Gastrocnemius medialis (tissue), 4 donors: ENCODE measurements around the gene DYNLRB2. TPM values are rescaled to one million over a fixed set of nuclear protein-coding genes. Genes with fewer than 3 reads are reported as not detected.

Experiments
- ATAC-seq, 2 donors: fragments of 150-250 bp; one replicate each; pipeline ENCODE4 v1.9.1; 2016
- DNase-seq, 2 donors: peaks; one replicate each; pipeline ENCODE4 v3.0.0-alpha.2; 2019
- H3K27ac ChIP-seq, 4 donors: fragments of 200-600 bp; sonication (generic); 1 replicate in 1 of 4; 2 replicates in 3 of 4; pipeline ENCODE4 v1.5.1; 2016 to 2018; ENCODE audit warnings: mild to moderate bottlenecking in 2 of 4, moderate library complexity in 1 of 4
- H3K27me3 ChIP-seq, 3 donors: fragments of 200-600 bp; sonication (generic) in 2 of 3; 1 replicate in 1 of 3; 2 replicates in 2 of 3; pipeline versions ENCODE4 v1.5.1 to v1.6.0; 2016 to 2019; ENCODE audit warnings: mild to moderate bottlenecking in 1 of 3, moderate library complexity in 1 of 3
- H3K36me3 ChIP-seq, 2 donors: fragments of 200-600 bp; sonication (generic) in 1 of 2; one replicate each; pipeline ENCODE4 v1.5.1; 2017 to 2018
- H3K4me1 ChIP-seq, 2 donors: fragments of 200-600 bp; sonication (generic) in 1 of 2; one replicate each; pipeline ENCODE4 v1.5.1; 2016 to 2017; ENCODE audit warnings: mild to moderate bottlenecking in 2 of 2
- H3K4me3 ChIP-seq, 4 donors: fragments of 200-600 bp; sonication (generic) in 3 of 4; 1 replicate in 1 of 4; 2 replicates in 3 of 4; pipeline ENCODE4 v1.5.1; 2016 to 2019; ENCODE audit warnings: mild to moderate bottlenecking in 2 of 4
- H3K9me3 ChIP-seq, 3 donors: fragments of 200-600 bp; sonication (generic) in 2 of 3; 1 replicate in 1 of 3; 2 replicates in 2 of 3; pipeline ENCODE4 v1.5.1; 2016 to 2019
- POLR2A ChIP-seq, 2 donors: fragments of 450-650 bp; IDR thresholded peaks; one replicate each; pipeline ENCODE4 v1.6.1; 2017; ENCODE audit warnings: antibody characterized with exemption in 2 of 2, mild to moderate bottlenecking in 2 of 2, moderate library complexity in 2 of 2
- in situ Hi-C, 4 donors: fragments of 200-750 bp; cut with MboI; loops; one replicate each; pipeline versions ENCODE4 v1.15.0 to v1.8.0; 2017; ENCODE audit warnings: low sequenced_read_pairs in 4 of 4
- intact Hi-C: fragments of 100-400 bp; cut with DNase I; formaldehyde crosslinking; loops from one replicate; pipeline ENCODE4 v1.15.1; 2023; ENCODE audit warnings: low total_unique reads
- total RNA-seq, 4 donors: library from RNA; depleted of rRNA; stranded (reverse); fragments of >200 nt; gene quantifications; one replicate each; pipeline versions ENCODE4 v1.1.0 to v1.2.3, GENCODE V29; 2016
- TF ChIP-seq, protein P1 (sequence below), 5 experiments: fragments of 450-650 bp in 3 of 5; fragments of 200-600 bp in 2 of 5; sonication (generic) in 2 of 5; IDR thresholded peaks in 4 of 5; conservative IDR thresholded peaks in 1 of 5; 1 replicate in 4 of 5; 2 replicates in 1 of 5; pipeline ENCODE4 v1.5.1; 2016 to 2019; ENCODE audit warnings: antibody characterized with exemption in 5 of 5, mild to moderate bottlenecking in 3 of 5, moderate library complexity in 3 of 5

Gene DYNLRB2
- total RNA-seq, 4 donors from 2014 or later, result not detected

DNA sequence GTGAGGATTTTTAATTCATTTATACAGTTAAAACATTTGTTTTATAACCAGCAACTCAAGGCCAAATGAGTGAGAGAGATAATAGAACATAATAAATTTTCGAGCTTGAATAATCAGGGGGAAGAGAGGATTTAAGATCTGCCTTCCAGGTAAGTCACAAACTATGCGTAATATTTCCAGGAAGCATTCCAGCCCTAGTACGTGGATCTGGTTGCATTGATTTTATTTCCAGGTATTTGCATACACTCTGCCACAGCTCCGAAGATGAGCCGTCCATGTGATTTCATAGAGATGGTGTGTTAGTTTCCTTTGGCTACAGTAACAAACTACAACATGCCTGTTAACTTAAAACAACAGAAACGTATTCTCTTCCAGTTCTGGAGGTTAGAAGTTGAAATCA, 3.5 kb downstream of the DYNLRB2 start:
- intact Hi-C loops (loop anchor here (10.0 kb wide), 1 partner anchor 260 kb away; the partner anchor contains the start of gene CDYL2), in situ Hi-C loops (no loop called here)
- TF ChIP-seq, protein P1, sequence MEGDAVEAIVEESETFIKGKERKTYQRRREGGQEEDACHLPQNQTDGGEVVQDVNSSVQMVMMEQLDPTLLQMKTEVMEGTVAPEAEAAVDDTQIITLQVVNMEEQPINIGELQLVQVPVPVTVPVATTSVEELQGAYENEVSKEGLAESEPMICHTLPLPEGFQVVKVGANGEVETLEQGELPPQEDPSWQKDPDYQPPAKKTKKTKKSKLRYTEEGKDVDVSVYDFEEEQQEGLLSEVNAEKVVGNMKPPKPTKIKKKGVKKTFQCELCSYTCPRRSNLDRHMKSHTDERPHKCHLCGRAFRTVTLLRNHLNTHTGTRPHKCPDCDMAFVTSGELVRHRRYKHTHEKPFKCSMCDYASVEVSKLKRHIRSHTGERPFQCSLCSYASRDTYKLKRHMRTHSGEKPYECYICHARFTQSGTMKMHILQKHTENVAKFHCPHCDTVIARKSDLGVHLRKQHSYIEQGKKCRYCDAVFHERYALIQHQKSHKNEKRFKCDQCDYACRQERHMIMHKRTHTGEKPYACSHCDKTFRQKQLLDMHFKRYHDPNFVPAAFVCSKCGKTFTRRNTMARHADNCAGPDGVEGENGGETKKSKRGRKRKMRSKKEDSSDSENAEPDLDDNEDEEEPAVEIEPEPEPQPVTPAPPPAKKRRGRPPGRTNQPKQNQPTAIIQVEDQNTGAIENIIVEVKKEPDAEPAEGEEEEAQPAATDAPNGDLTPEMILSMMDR (IDR thresholded peaks at IDR 0.05 in 4 of 5, conservative IDR thresholded peaks at IDR 0.05 in 1 of 5), result no peak
- no peak for TF ChIP-seq POLR2A (IDR thresholded peaks at IDR 0.05)
- DNase-seq (no peak), ATAC-seq (no peak)
- H3K4me1 ChIP-seq, result peaks cover 4 to 6% of the 10 kb centered on the region in 2 donors
- no peaks in the 10 kb centered on the region for H3K27me3 ChIP-seq
- no peaks in the 10 kb centered on the region for H3K9me3 ChIP-seq
- H3K27ac ChIP-seq, result no peak overlapping the region
- H3K36me3 ChIP-seq, result no peaks in the 10 kb centered on the region
- H3K4me3 ChIP-seq, result no peak overlapping the region

- no peak overlapping the region for H3K27ac ChIP-seq
- DNase-seq (no peak), ATAC-seq (no peak)
- H3K4me1 ChIP-seq, result peaks cover under 1 to 3% of the 10 kb centered on the region in 2 donors
- no peak overlapping the region for H3K4me3 ChIP-seq
- no peaks in the 10 kb centered on the region for H3K27me3 ChIP-seq
- H3K36me3 ChIP-seq, result no peaks in the 10 kb centered on the region
- intact Hi-C loops, result loop anchor here (10.0 kb wide), 1 partner anchor 259 kb away; the partner anchor contains the start of gene CDYL2
- H3K9me3 ChIP-seq, result no peaks in the 10 kb centered on the region
- TF ChIP-seq, protein P1 (IDR thresholded peaks at IDR 0.05 in 4 of 5, conservative IDR thresholded peaks at IDR 0.05 in 1 of 5), result no peak
- no peak for TF ChIP-seq POLR2A (IDR thresholded peaks at IDR 0.05)
- in situ Hi-C loops, result no loop called here
These were observed 5.5 kb downstream of the DYNLRB2 start for GRCh38 chr16:80546249-80546648.

- Histone ChIP-seq H3K27ac (no peak overlapping the region), H3K36me3 (no peaks in the 10 kb centered on the region), H3K4me1 (no peaks in the 10 kb centered on the region), H3K27me3 (no peaks in the 10 kb centered on the region), H3K9me3 (no peaks in the 10 kb centered on the region), H3K4me3 (no peak overlapping the region)
- DNase-seq, result no peak
- no peak for ATAC-seq
- in situ Hi-C loops (no loop called here), intact Hi-C loops (loop anchor here (10.0 kb wide), 1 partner anchor 258 kb away; the partner anchor contains the start of gene CDYL2)
- TF ChIP-seq POLR2A (IDR thresholded peaks at IDR 0.05), result no peak
- TF ChIP-seq, protein P1 (IDR thresholded peaks at IDR 0.05 in 4 of 5, conservative IDR thresholded peaks at IDR 0.05 in 1 of 5), result no peak
These were observed 6.4 kb downstream of the DYNLRB2 start for GRCh38 chr16:80547145-80547544.

DNA sequence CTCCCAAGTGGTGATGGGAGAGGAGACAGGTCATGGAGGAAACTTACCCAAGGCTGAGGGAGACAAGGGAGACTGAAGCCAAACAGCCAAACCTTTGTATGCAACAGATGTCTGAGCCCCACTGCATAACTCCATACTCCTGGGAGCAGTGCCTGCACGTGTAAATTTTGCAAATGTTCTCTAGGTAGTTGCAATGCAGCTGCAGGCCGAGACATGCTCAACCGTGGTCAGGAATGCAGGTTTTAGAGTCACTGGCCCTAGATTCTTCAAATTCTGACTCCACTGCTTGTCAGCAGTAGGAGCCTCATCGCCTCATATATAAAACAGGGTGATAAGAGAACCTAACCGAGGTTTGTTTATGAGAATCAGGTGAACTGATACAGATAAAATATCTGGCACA, 11.5 kb downstream of the DYNLRB2 start:
- no peaks in the 10 kb centered on the region for H3K9me3 ChIP-seq
- DNase-seq (no peak), ATAC-seq (no peak)
- H3K36me3 ChIP-seq, result no peaks in the 10 kb centered on the region
- H3K4me3 ChIP-seq, result no peak overlapping the region
- intact Hi-C loops, result no loop called here
- H3K4me1 ChIP-seq, result no peaks in the 10 kb centered on the region
- no peak overlapping the region for H3K27ac ChIP-seq
- no peaks in the 10 kb centered on the region for H3K27me3 ChIP-seq
- in situ Hi-C loops, result no loop called here
- no peak for TF ChIP-seq POLR2A (IDR thresholded peaks at IDR 0.05)
- TF ChIP-seq, protein P1 (IDR thresholded peaks at IDR 0.05 in 4 of 5, conservative IDR thresholded peaks at IDR 0.05 in 1 of 5), result no peak

DNA sequence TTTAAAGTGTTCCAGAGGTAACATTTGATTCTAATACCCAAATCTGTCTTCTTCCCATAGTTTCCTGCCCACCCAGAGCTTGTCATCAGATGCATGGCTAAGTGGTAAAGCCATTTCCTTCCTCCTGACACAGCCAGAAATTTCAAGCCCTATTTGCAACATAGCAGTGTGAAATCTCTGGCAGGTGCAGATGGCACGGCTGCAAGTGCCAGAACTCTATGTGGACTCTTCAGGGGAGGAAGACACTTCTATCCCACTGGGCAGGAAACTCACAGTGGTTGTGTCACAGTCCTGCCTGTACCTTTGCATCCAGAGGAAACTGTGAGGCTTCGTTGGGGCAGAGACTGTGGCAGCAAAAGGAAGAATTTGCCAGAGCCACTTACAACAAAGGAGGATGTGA, 13.2 kb downstream of the DYNLRB2 start:
- Histone ChIP-seq H3K27me3 (no peaks in the 10 kb centered on the region), H3K4me1 (no peaks in the 10 kb centered on the region), H3K36me3 (no peaks in the 10 kb centered on the region), H3K4me3 (no peak overlapping the region), H3K27ac (no peak overlapping the region), H3K9me3 (no peaks in the 10 kb centered on the region)
- ATAC-seq (no peak), DNase-seq (no peak)
- TF ChIP-seq, protein P1 (IDR thresholded peaks at IDR 0.05 in 4 of 5, conservative IDR thresholded peaks at IDR 0.05 in 1 of 5), result no peak
- TF ChIP-seq POLR2A (IDR thresholded peaks at IDR 0.05), result no peak
- intact Hi-C loops (no loop called here), in situ Hi-C loops (no loop called here)
